ENCODE data around the gene XYLT1.

The XYLT1 gene

GRCh38 chr16:17272716-17273115, 198.0 kb downstream of the XYLT1 start:
- no peak overlapping the region for H3K4me2 ChIP-seq (ENCODE audit: low read depth, low read length, poor library complexity, severe bottlenecking)
- peaks cover 95% of the 10 kb centered on the region for H3K79me2 ChIP-seq (ENCODE audit: insufficient read depth, low read length)
- H4K20me1 ChIP-seq (ENCODE audit: insufficient read depth, low read length, poor library complexity, severe bottlenecking) = peaks cover 81% of the 10 kb centered on the region

GRCh38 chr16:17271687-17272086, 199.1 kb downstream of the XYLT1 start:
- Histone ChIP-seq H3K9ac (ENCODE audit: low read depth, low read length, poor library complexity, severe bottlenecking) (no peak overlapping the region), H3K9me3 (ENCODE audit: insufficient read depth, low read depth, low read length) (no peaks in the 10 kb centered on the region), H4K20me1 (ENCODE audit: insufficient read depth, low read length, poor library complexity, severe bottlenecking) (peaks cover 78% of the 10 kb centered on the region), H2AFZ (ENCODE audit: low read length) (no peak overlapping the region), H3K27me3 (ENCODE audit: insufficient read depth, low read length, poor library complexity, severe bottlenecking) (no peaks in the 10 kb centered on the region), H3K36me3 (ENCODE audit: insufficient read depth, low read length) (peaks cover 12% of the 10 kb centered on the region; the same call in 1 of the 2 replicates), H3K4me1 (ENCODE audit: insufficient read depth, low read length, poor library complexity, severe bottlenecking) (peaks cover 17% of the 10 kb centered on the region), H3K4me3 (ENCODE audit: low read length, poor library complexity, severe bottlenecking) (no peak overlapping the region), H3K9me2 (replicated peaks; ENCODE audit: low read depth, low read length) (no peaks in the 10 kb centered on the region), H3K79me2 (ENCODE audit: insufficient read depth, low read length) (peaks cover 95% of the 10 kb centered on the region), H3F3A (ENCODE audit: low read depth) (no peaks in the 10 kb centered on the region), H3K4me2 (ENCODE audit: low read depth, low read length, poor library complexity, severe bottlenecking) (no peak overlapping the region)
- no peak for TF ChIP-seq EZH2phosphoT487 (IDR thresholded peaks at IDR 0.05; ENCODE audit: borderline replicate concordance)
- TF ChIP-seq CTCF (conservative IDR thresholded peaks at IDR 0.05; ENCODE audit: low read length) = no peak

More at GRCh38 chr16:17272716-17273115, 198.0 kb downstream of the XYLT1 start:
- Histone ChIP-seq H3K9me3 (ENCODE audit: insufficient read depth, low read depth, low read length) (no peaks in the 10 kb centered on the region), H3K4me1 (ENCODE audit: insufficient read depth, low read length, poor library complexity, severe bottlenecking) (peaks cover 17% of the 10 kb centered on the region), H3K9me2 (replicated peaks; ENCODE audit: low read depth, low read length) (no peaks in the 10 kb centered on the region), H3K4me3 (ENCODE audit: low read length, poor library complexity, severe bottlenecking) (no peak overlapping the region), H3K36me3 (ENCODE audit: insufficient read depth, low read length) (peaks cover 15% of the 10 kb centered on the region; the same call in 1 of the 2 replicates), H3K27me3 (ENCODE audit: insufficient read depth, low read length, poor library complexity, severe bottlenecking) (no peaks in the 10 kb centered on the region), H3K9ac (ENCODE audit: low read depth, low read length, poor library complexity, severe bottlenecking) (no peak overlapping the region), H2AFZ (ENCODE audit: low read length) (no peak overlapping the region), H3F3A (ENCODE audit: low read depth) (no peaks in the 10 kb centered on the region)
- no peak for TF ChIP-seq CTCF (conservative IDR thresholded peaks at IDR 0.05; ENCODE audit: low read length)
- no peak for TF ChIP-seq EZH2phosphoT487 (IDR thresholded peaks at IDR 0.05; ENCODE audit: borderline replicate concordance)

GRCh38 chr16:17270683-17271109, 200.1 kb downstream of the XYLT1 start:
- peaks cover 77% of the 10 kb centered on the region for H4K20me1 ChIP-seq (ENCODE audit: insufficient read depth, low read length, poor library complexity, severe bottlenecking)
- no peak overlapping the region for H3K4me2 ChIP-seq (ENCODE audit: low read depth, low read length, poor library complexity, severe bottlenecking)
- H3K79me2 ChIP-seq (ENCODE audit: insufficient read depth, low read length) = peaks cover 95% of the 10 kb centered on the region

More at GRCh38 chr16:17270683-17271109, 200.1 kb downstream of the XYLT1 start:
- no peaks in the 10 kb centered on the region for H3K27me3 ChIP-seq (ENCODE audit: insufficient read depth, low read length, poor library complexity, severe bottlenecking)
- H3K36me3 ChIP-seq (ENCODE audit: insufficient read depth, low read length) = peaks cover 12% of the 10 kb centered on the region; the same call in 1 of the 2 replicates
- no peak overlapping the region for H2AFZ ChIP-seq (ENCODE audit: low read length)
- H3K9me3 ChIP-seq (ENCODE audit: insufficient read depth, low read depth, low read length) = no peaks in the 10 kb centered on the region
- H3K9ac ChIP-seq (ENCODE audit: low read depth, low read length, poor library complexity, severe bottlenecking) = no peak overlapping the region
- TF ChIP-seq CTCF (conservative IDR thresholded peaks at IDR 0.05; ENCODE audit: low read length) (no peak), EZH2phosphoT487 (IDR thresholded peaks at IDR 0.05; ENCODE audit: borderline replicate concordance) (no peak)
- no peaks in the 10 kb centered on the region for H3K9me2 ChIP-seq (replicated peaks; ENCODE audit: low read depth, low read length)
- H3K4me3 ChIP-seq (ENCODE audit: low read length, poor library complexity, severe bottlenecking) = no peak overlapping the region
- peaks cover 7% of the 10 kb centered on the region for H3K4me1 ChIP-seq (ENCODE audit: insufficient read depth, low read length, poor library complexity, severe bottlenecking)
- H3F3A ChIP-seq (ENCODE audit: low read depth) = no peaks in the 10 kb centered on the region

Measured in Loucy (cell line).